Measurements from ENCODE around the gene THAP2. TPM values are rescaled to one million over a fixed set of nuclear protein-coding genes. Genes with fewer than 3 reads are reported as not detected.
"Not testable (repeated sequence)": the region's sequence is repeated elsewhere in the genome, so short reads cannot be mapped to it uniquely, and the experiment has no call there.

The THAP2 gene
- total RNA-seq, 1 experiment from 2014 or later = 7.2 TPM

GRCh38 chr12:71693651-71694050, 29.6 kb downstream of the THAP2 start:
- H3K9me3 ChIP-seq (ENCODE audit: low read length); H4K20me1 ChIP-seq (ENCODE audit: insufficient read depth, low read depth, low read length); H3K36me3 ChIP-seq (ENCODE audit: insufficient read depth, low read length); H3K27me3 ChIP-seq (ENCODE audit: low read length); H3K9me2 ChIP-seq (replicated peaks; ENCODE audit: insufficient read depth, low read length): not testable (repeated sequence)
- Histone ChIP-seq H3K79me2 (ENCODE audit: low read length) (peaks cover 27% of the 10 kb centered on the region), H3K4me2 (ENCODE audit: low read depth, low read length, poor library complexity, severe bottlenecking) (peak overlapping the region; percentile 74), H3K27ac (ENCODE audit: low read length) (peak overlapping the region; percentile 97), H3K9ac (ENCODE audit: low read length) (peak overlapping the region; percentile 71), H2AFZ (ENCODE audit: low read length) (peak overlapping the region; percentile 45; the same call in 1 of the 2 replicates), H3K4me1 (ENCODE audit: low read length) (peaks cover 67% of the 10 kb centered on the region), H3K4me3 (ENCODE audit: low read length) (peak overlapping the region; percentile 59)
- DNase-seq = peak; percentile 74

GRCh38 chr12:71694099-71694820, 30.2 kb downstream of the THAP2 start:
- Histone ChIP-seq H3K9me3 (ENCODE audit: low read length) (no peaks in the 10 kb centered on the region), H3K36me3 (ENCODE audit: insufficient read depth, low read length) (0 out of 2 replicates have a peak, but pooled peaks cover 4% of the 10 kb centered on the region), H3K4me2 (ENCODE audit: low read depth, low read length, poor library complexity, severe bottlenecking) (peak overlapping the region; percentile 74), H3K9ac (ENCODE audit: low read length) (peak overlapping the region; percentile 71), H4K20me1 (ENCODE audit: insufficient read depth, low read depth, low read length) (no peaks in the 10 kb centered on the region), H3K4me1 (ENCODE audit: low read length) (peaks cover 61% of the 10 kb centered on the region), H3K79me2 (ENCODE audit: low read length) (peaks cover 21% of the 10 kb centered on the region), H3K27me3 (ENCODE audit: low read length) (no peaks in the 10 kb centered on the region), H3K27ac (ENCODE audit: low read length) (peak overlapping the region; percentile 97), H2AFZ (ENCODE audit: low read length) (peak overlapping the region; percentile 45), H3K9me2 (replicated peaks; ENCODE audit: insufficient read depth, low read length) (no peaks in the 10 kb centered on the region), H3K4me3 (ENCODE audit: low read length) (peak overlapping the region; percentile 59)
- DNase-seq = peak; percentile 84

- Histone ChIP-seq H2AFZ (ENCODE audit: low read length) (no peak overlapping the region), H3K79me2 (ENCODE audit: low read length) (peaks cover 16% of the 10 kb centered on the region), H3K9me3 (ENCODE audit: low read length) (no peaks in the 10 kb centered on the region), H3K4me2 (ENCODE audit: low read depth, low read length, poor library complexity, severe bottlenecking) (no peak overlapping the region), H3K27me3 (ENCODE audit: low read length) (no peaks in the 10 kb centered on the region), H4K20me1 (ENCODE audit: insufficient read depth, low read depth, low read length) (no peaks in the 10 kb centered on the region), H3K4me1 (ENCODE audit: low read length) (peaks cover 46% of the 10 kb centered on the region), H3K27ac (ENCODE audit: low read length) (peak overlapping the region; percentile 97), H3K36me3 (ENCODE audit: insufficient read depth, low read length) (0 out of 2 replicates have a peak, but pooled peaks cover 4% of the 10 kb centered on the region), H3K4me3 (ENCODE audit: low read length) (no peak overlapping the region), H3K9me2 (replicated peaks; ENCODE audit: insufficient read depth, low read length) (no peaks in the 10 kb centered on the region), H3K9ac (ENCODE audit: low read length) (no peak overlapping the region)
- no peak for DNase-seq
Measured at GRCh38 chr12:71695782-71696181, 31.7 kb downstream of the THAP2 start.

GRCh38 chr12:71702181-71702580, 38.1 kb downstream of the THAP2 start:
- not testable (repeated sequence) for H3K4me3 ChIP-seq (ENCODE audit: low read length)

GRCh38 chr12:71702590-71702989, 38.5 kb downstream of the THAP2 start:
- H3K4me3 ChIP-seq (ENCODE audit: low read length) = no peak overlapping the region
- DNase-seq = no peak
- no peaks in the 10 kb centered on the region for H4K20me1 ChIP-seq (ENCODE audit: insufficient read depth, low read depth, low read length)
- H2AFZ ChIP-seq (ENCODE audit: low read length) = no peak overlapping the region
- H3K9ac ChIP-seq (ENCODE audit: low read length) = no peak overlapping the region
- no peaks in the 10 kb centered on the region for H3K9me2 ChIP-seq (replicated peaks; ENCODE audit: insufficient read depth, low read length)
- H3K36me3 ChIP-seq (ENCODE audit: insufficient read depth, low read length) = no peaks in the 10 kb centered on the region
- H3K79me2 ChIP-seq (ENCODE audit: low read length) = no peaks in the 10 kb centered on the region
- no peak overlapping the region for H3K4me2 ChIP-seq (ENCODE audit: low read depth, low read length, poor library complexity, severe bottlenecking)
- H3K4me1 ChIP-seq (ENCODE audit: low read length) = peaks cover 6% of the 10 kb centered on the region
- no peaks in the 10 kb centered on the region for H3K9me3 ChIP-seq (ENCODE audit: low read length)
- no peaks in the 10 kb centered on the region for H3K27me3 ChIP-seq (ENCODE audit: low read length)
- no peak overlapping the region for H3K27ac ChIP-seq (ENCODE audit: low read length)

More at GRCh38 chr12:71702181-71702580, 38.1 kb downstream of the THAP2 start:
- DNase-seq; H3K9ac ChIP-seq (ENCODE audit: low read length); H3K36me3 ChIP-seq (ENCODE audit: insufficient read depth, low read length); H3K4me2 ChIP-seq (ENCODE audit: low read depth, low read length, poor library complexity, severe bottlenecking); H3K79me2 ChIP-seq (ENCODE audit: low read length); H3K9me2 ChIP-seq (replicated peaks; ENCODE audit: insufficient read depth, low read length); H3K9me3 ChIP-seq (ENCODE audit: low read length); H3K27me3 ChIP-seq (ENCODE audit: low read length); H4K20me1 ChIP-seq (ENCODE audit: insufficient read depth, low read depth, low read length); H2AFZ ChIP-seq (ENCODE audit: low read length); H3K27ac ChIP-seq (ENCODE audit: low read length); H3K4me1 ChIP-seq (ENCODE audit: low read length): not testable (repeated sequence)

- Histone ChIP-seq H3K9me3 (ENCODE audit: low read length) (no peaks in the 10 kb centered on the region), H3K4me2 (ENCODE audit: low read depth, low read length, poor library complexity, severe bottlenecking) (no peak overlapping the region), H3K9ac (ENCODE audit: low read length) (no peak overlapping the region), H2AFZ (ENCODE audit: low read length) (no peak overlapping the region), H3K4me3 (ENCODE audit: low read length) (no peak overlapping the region), H3K27me3 (ENCODE audit: low read length) (no peaks in the 10 kb centered on the region), H3K9me2 (replicated peaks; ENCODE audit: insufficient read depth, low read length) (no peaks in the 10 kb centered on the region), H3K36me3 (ENCODE audit: insufficient read depth, low read length) (no peaks in the 10 kb centered on the region), H3K4me1 (ENCODE audit: low read length) (peaks cover 6% of the 10 kb centered on the region), H3K27ac (ENCODE audit: low read length) (no peak overlapping the region; the same call in 1 of the 2 replicates), H4K20me1 (ENCODE audit: insufficient read depth, low read depth, low read length) (no peaks in the 10 kb centered on the region), H3K79me2 (ENCODE audit: low read length) (no peaks in the 10 kb centered on the region)
- no peak for DNase-seq
Measured at GRCh38 chr12:71703206-71703605, 39.1 kb downstream of the THAP2 start.

- Histone ChIP-seq H3K9me2 (replicated peaks; ENCODE audit: insufficient read depth, low read length) (no peaks in the 10 kb centered on the region), H3K27ac (ENCODE audit: low read length) (no peak overlapping the region), H3K79me2 (ENCODE audit: low read length) (no peaks in the 10 kb centered on the region), H3K4me3 (ENCODE audit: low read length) (no peak overlapping the region), H3K36me3 (ENCODE audit: insufficient read depth, low read length) (no peaks in the 10 kb centered on the region), H3K27me3 (ENCODE audit: low read length) (no peaks in the 10 kb centered on the region), H4K20me1 (ENCODE audit: insufficient read depth, low read depth, low read length) (no peaks in the 10 kb centered on the region), H3K4me1 (ENCODE audit: low read length) (peaks cover 10% of the 10 kb centered on the region), H3K9me3 (ENCODE audit: low read length) (no peaks in the 10 kb centered on the region), H2AFZ (ENCODE audit: low read length) (no peak overlapping the region), H3K4me2 (ENCODE audit: low read depth, low read length, poor library complexity, severe bottlenecking) (no peak overlapping the region), H3K9ac (ENCODE audit: low read length) (no peak overlapping the region)
- DNase-seq = no peak
Measured at GRCh38 chr12:71704920-71705319, 40.8 kb downstream of the THAP2 start.

GRCh38 chr12:71708658-71709057, 44.6 kb downstream of the THAP2 start:
- no peak overlapping the region for H3K9ac ChIP-seq (ENCODE audit: low read length)
- peaks cover 5% of the 10 kb centered on the region; the same call in 1 of the 2 replicates for H3K4me1 ChIP-seq (ENCODE audit: low read length)
- H2AFZ ChIP-seq (ENCODE audit: low read length) = no peak overlapping the region
- H3K4me3 ChIP-seq (ENCODE audit: low read length) = no peak overlapping the region
- no peak for DNase-seq
- H3K27me3 ChIP-seq (ENCODE audit: low read length) = no peaks in the 10 kb centered on the region
- H3K4me2 ChIP-seq (ENCODE audit: low read depth, low read length, poor library complexity, severe bottlenecking) = no peak overlapping the region
- H3K9me3 ChIP-seq (ENCODE audit: low read length) = no peaks in the 10 kb centered on the region
- H4K20me1 ChIP-seq (ENCODE audit: insufficient read depth, low read depth, low read length) = no peaks in the 10 kb centered on the region
- no peak overlapping the region for H3K27ac ChIP-seq (ENCODE audit: low read length)
- no peaks in the 10 kb centered on the region for H3K79me2 ChIP-seq (ENCODE audit: low read length)
- H3K36me3 ChIP-seq (ENCODE audit: insufficient read depth, low read length) = no peaks in the 10 kb centered on the region
- H3K9me2 ChIP-seq (replicated peaks; ENCODE audit: insufficient read depth, low read length) = no peaks in the 10 kb centered on the region

All from Karpas-422 (cell line).